ENCODE data around the gene PARD3.

- TF ChIP-seq EZH2phosphoT487 (IDR thresholded peaks at IDR 0.05; ENCODE audit: insufficient read depth, low read depth) (no peak), EZH2 (IDR thresholded peaks at IDR 0.05; ENCODE audit: insufficient read depth, poor library complexity, severe bottlenecking) (no peak)
These were observed 165.7 kb downstream of the PARD3 start for GRCh38 chr10:34649385-34649784.
